Mucosa of descending colon (tissue), 3 donors: ENCODE measurements around the gene EPB41L2. TPM values are rescaled to one million over a fixed set of nuclear protein-coding genes. Genes with fewer than 3 reads are reported as not detected.

Source experiments
- ATAC-seq: fragments of 200-7000 bp; cut with Tn5 transposase; one replicate; pipeline ENCODE4 v1.9.1; 2020; ENCODE audit warnings: mild to moderate bottlenecking, moderate library complexity
- DNase-seq, 3 donors: peaks; one replicate each; pipeline ENCODE4 v3.0.0-alpha.2; 2020
- H3K36me3 ChIP-seq: fragments of 200-600 bp; one replicate; pipeline ENCODE4 v1.8.0; 2021; ENCODE audit warnings: low read depth, mild to moderate bottlenecking
- H3K4me1 ChIP-seq: fragments of 200-600 bp; one replicate; pipeline ENCODE4 v1.8.0; 2021; ENCODE audit warnings: low read depth, mild to moderate bottlenecking
- H3K4me3 ChIP-seq: fragments of 200-600 bp; one replicate; pipeline ENCODE4 v1.8.0; 2021; ENCODE audit warnings: mild to moderate bottlenecking
- H3K9me3 ChIP-seq: fragments of 200-600 bp; one replicate; pipeline ENCODE4 v1.8.0; 2021; ENCODE audit warnings: mild to moderate bottlenecking
- intact Hi-C, 2 donors: fragments of 100-400 bp; cut with DNase I in 1 of 2; cut with micrococcal nuclease in 1 of 2; formaldehyde crosslinking; loops; one replicate each; pipeline versions ENCODE4 v1.11.0 to v1.11.1; 2022; cut with DNase I, micrococcal nuclease
- total RNA-seq, 3 donors: library from RNA; stranded (reverse); fragmentation: NEBNext Ultra II Directional in 2 of 3; extraction: Animal tissue kit (Norgen Biotek cat#: 25700) in 2 of 3; gene quantifications; one replicate each; pipeline versions ENCODE4 v1.2.1 to v1.2.4, GENCODE V29; 2021 to 2023
- TF ChIP-seq, protein P1 (sequence below): fragments of 200-600 bp; IDR thresholded peaks from one replicate; pipeline ENCODE4 v1.8.0; 2022; ENCODE audit warnings: antibody characterized with exemption, mild to moderate bottlenecking
- donor health status: DM: no; HTN: no; CAD: no; lungs with moderate emphysema.
- donor health status: DM: no; HTN: no; CAD: no.
- donor health status: DM: no; HTN: yes; CAD: no.

Gene EPB41L2
- total RNA-seq, 3 donors from 2014 or later = 80.1 to 148 (median 93.0) TPM

DNA sequence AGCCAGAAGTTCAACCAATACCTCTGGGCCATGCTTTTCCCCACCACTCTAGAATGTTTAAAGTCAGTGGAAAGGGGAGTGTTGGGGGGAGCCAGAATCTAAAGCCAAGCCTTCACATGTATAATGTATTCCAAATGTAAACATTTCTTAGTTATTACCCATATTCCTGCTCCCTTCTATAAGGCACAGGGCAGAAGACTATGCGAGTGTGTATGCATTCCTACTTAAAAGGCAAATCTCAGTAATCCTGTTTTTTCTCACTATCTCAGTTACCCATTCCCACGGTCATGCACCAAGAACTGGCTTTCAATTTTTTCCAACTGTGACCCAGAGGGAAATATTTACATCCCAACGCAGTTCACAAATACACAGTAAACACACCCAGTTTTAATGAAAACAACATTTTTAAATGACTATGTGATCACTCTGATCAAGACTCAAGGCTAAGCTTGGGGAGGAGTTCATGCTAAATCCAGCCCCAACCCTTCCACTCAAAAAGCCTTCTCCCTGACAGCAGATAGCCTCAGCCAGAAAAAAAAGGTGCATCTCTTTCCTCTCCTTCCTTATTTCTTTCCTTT lies 57.5 kb downstream of the EPB41L2 start:
- Histone ChIP-seq H3K4me1 (no peaks in the 10 kb centered on the region), H3K4me3 (no peak overlapping the region), H3K9me3 (peaks cover 16% of the 10 kb centered on the region), H3K36me3 (no peaks in the 10 kb centered on the region)
- no peak for DNase-seq
- TF ChIP-seq, protein P1, sequence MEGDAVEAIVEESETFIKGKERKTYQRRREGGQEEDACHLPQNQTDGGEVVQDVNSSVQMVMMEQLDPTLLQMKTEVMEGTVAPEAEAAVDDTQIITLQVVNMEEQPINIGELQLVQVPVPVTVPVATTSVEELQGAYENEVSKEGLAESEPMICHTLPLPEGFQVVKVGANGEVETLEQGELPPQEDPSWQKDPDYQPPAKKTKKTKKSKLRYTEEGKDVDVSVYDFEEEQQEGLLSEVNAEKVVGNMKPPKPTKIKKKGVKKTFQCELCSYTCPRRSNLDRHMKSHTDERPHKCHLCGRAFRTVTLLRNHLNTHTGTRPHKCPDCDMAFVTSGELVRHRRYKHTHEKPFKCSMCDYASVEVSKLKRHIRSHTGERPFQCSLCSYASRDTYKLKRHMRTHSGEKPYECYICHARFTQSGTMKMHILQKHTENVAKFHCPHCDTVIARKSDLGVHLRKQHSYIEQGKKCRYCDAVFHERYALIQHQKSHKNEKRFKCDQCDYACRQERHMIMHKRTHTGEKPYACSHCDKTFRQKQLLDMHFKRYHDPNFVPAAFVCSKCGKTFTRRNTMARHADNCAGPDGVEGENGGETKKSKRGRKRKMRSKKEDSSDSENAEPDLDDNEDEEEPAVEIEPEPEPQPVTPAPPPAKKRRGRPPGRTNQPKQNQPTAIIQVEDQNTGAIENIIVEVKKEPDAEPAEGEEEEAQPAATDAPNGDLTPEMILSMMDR = no peak
- intact Hi-C loops = no loop called here
- ATAC-seq = no peak

DNA sequence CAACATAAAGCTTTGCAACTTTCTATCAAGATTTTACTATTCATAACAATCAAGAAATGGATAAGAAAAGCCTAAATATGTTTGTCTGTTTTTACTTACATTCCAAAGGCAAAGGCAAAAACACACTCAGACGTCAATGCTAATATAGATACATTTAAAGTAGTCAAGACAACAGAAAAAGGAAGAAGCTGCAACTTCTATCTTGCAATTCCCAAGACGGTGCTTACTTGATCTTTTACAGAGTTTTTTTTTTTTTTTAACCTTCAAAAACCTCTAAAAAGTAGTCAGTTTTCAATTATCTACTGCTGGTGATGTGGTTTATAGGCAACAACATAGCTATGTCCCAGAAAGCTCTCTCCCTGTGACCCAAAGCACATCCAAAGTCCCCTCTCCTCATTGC lies 58.1 kb downstream of the EPB41L2 start:
- intact Hi-C loops = no loop called here

DNA sequence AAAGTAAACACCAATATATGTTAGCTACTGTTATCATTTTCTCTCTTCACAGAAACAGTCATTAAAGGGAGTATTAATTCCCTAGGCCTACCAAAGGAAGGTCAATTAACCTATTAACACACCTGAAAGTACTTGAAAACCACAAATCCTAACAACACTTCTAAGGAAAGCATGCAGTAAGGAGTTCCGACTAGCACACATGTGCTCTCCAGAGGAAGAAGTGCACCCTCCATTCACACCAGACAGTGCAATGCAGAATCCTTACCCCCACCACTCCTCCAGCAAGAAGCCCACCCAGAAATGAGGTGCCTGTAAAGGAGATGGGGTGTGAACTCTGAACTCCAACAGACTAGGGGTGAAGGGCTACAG lies 58.7 kb downstream of the EPB41L2 start:
- DNase-seq (no peak), ATAC-seq (no peak)
- H3K9me3 ChIP-seq = peaks cover 16% of the 10 kb centered on the region
- H3K4me1 ChIP-seq = no peaks in the 10 kb centered on the region
- intact Hi-C loops = no loop called here
- H3K4me3 ChIP-seq = no peak overlapping the region
- no peaks in the 10 kb centered on the region for H3K36me3 ChIP-seq
- TF ChIP-seq, protein P1 = no peak

More for the DNA sequence above, 58.1 kb downstream of the EPB41L2 start:
- Histone ChIP-seq H3K4me1 (no peaks in the 10 kb centered on the region), H3K36me3 (no peaks in the 10 kb centered on the region), H3K9me3 (peaks cover 16% of the 10 kb centered on the region), H3K4me3 (no peak overlapping the region)
- no peak for ATAC-seq
- TF ChIP-seq, protein P1 = no peak
- no peak for DNase-seq

DNA sequence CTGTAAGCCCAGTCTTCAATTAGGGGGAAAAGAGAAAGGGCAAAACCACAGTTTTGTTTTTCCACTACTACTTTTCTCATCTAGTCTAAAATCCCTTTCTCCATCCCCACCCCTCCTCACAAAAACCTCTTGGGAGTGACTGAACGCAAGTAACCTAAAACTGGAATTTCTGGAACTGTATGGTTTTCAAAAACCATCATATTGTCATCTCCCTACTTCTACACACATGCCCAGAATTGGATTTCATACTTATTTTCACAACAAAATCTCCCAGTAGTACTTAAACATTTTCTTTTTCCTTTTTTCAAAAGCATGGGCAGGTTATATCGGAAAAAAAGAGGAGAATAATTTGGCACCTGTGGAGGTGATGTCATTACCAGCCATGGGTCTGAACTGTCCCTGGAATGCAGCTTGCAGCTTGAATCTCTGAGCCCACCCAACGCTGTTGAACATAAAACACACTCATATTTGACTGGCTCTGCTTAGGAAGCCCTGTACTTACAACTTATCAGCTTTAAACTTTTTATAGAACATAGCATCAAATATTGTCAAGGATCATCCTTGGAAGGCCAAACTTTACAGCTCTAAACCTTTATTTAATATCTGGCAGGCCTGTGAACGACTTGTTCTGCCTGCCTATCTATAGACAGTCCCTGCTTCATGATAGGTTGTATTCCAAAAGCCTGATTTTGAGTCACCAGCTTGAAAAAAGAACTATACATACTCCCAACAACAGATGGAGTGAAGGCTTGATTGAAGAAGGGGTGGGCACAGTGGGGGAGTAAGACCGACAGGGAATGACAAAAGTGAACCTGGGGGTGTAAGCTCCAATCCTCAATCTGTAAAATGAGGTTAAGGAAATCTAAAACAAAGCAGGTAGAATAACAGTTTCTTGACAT lies 59.3 kb downstream of the EPB41L2 start:
- ATAC-seq (no peak), DNase-seq (no peak)
- no peak overlapping the region for H3K4me3 ChIP-seq
- no peaks in the 10 kb centered on the region for H3K4me1 ChIP-seq
- TF ChIP-seq, protein P1 = no peak
- no peaks in the 10 kb centered on the region for H3K36me3 ChIP-seq
- peaks cover 16% of the 10 kb centered on the region for H3K9me3 ChIP-seq
- intact Hi-C loops = no loop called here

DNA sequence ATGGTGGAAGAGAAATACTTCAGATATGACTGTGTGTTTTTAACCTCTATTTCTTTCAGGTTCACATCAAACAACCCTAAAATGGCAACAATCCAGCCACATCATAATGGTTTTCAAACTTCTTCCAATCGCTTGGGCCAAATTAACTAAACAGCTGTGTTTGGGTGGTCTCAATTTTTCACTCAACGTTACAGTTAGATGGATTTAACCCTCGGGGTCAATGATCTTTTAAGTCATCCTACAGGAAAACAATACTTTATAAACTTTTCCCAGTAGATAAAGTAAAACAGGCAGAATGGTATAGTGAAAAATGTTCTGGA lies 60.4 kb downstream of the EPB41L2 start:
- DNase-seq (no peak), ATAC-seq (no peak)
- H3K9me3 ChIP-seq = peaks cover 7% of the 10 kb centered on the region
- intact Hi-C loops = no loop called here
- no peaks in the 10 kb centered on the region for H3K4me1 ChIP-seq
- TF ChIP-seq, protein P1 = no peak
- H3K36me3 ChIP-seq = no peaks in the 10 kb centered on the region
- H3K4me3 ChIP-seq = no peak overlapping the region
